OCI-LY1 (cell line): Measurements from ENCODE around the gene IQGAP2.

Experiments
- H2AFZ ChIP-seq: fragments of 200-600 bp; sonication (generic), shearing (Covaris generic); 2 replicates; pipeline ENCODE4 v1.6.0; 2014; ENCODE audit warnings: antibody characterized with exemption, mild to moderate bottlenecking, low read length
- H3F3A ChIP-seq: fragments of 200-600 bp; sonication (generic), shearing (Covaris generic); 2 replicates; pipeline ENCODE4 v1.6.0; 2014; ENCODE audit warnings: mild to moderate bottlenecking, antibody characterized with exemption, low read length, moderate library complexity; ENCODE audit not compliant: insufficient read depth
- H3K27ac ChIP-seq: fragments of 200-600 bp; sonication (generic); 2 replicates; pipeline ENCODE4 v1.5.1; 2014; ENCODE audit warnings: low read length, mixed run types, mild to moderate bottlenecking, low read depth; ENCODE audit not compliant: poor library complexity, severe bottlenecking
- H3K27me3 ChIP-seq: fragments of 200-600 bp; sonication (generic); 2 replicates; pipeline ENCODE4 v1.6.0; 2014; ENCODE audit warnings: antibody characterized with exemption, mild to moderate bottlenecking, low read length, moderate library complexity; ENCODE audit not compliant: insufficient read depth
- H3K36me3 ChIP-seq: fragments of 200-600 bp; sonication (generic); 2 replicates; pipeline ENCODE4 v1.6.1; 2014; ENCODE audit warnings: mild to moderate bottlenecking, antibody characterized with exemption, low read length, moderate library complexity, mixed read lengths; ENCODE audit not compliant: insufficient read depth
- H3K4me1 ChIP-seq: fragments of 200-600 bp; sonication (generic); 2 replicates; pipeline ENCODE4 v1.5.1; 2014; ENCODE audit warnings: mild to moderate bottlenecking, low read length, moderate library complexity; ENCODE audit not compliant: insufficient read depth, severe bottlenecking
- H3K4me2 ChIP-seq: fragments of 200-600 bp; sonication (generic), shearing (Covaris generic); 2 replicates; pipeline ENCODE4 v1.6.1; 2014; ENCODE audit warnings: low read length
- H3K4me3 ChIP-seq: fragments of 200-600 bp; sonication (generic); 2 replicates; pipeline ENCODE4 v1.5.1; 2014; ENCODE audit warnings: low read length, low read depth, mild to moderate bottlenecking, mixed read lengths; ENCODE audit not compliant: poor library complexity, severe bottlenecking
- H3K79me2 ChIP-seq: fragments of 200-600 bp; shearing (Covaris generic); 2 replicates; pipeline ENCODE4 v1.6.1; 2016; ENCODE audit warnings: mixed run types, low read length, mixed read lengths; ENCODE audit not compliant: insufficient read depth
- H3K9ac ChIP-seq: fragments of 200-600 bp; sonication (generic), shearing (Covaris generic); 2 replicates; pipeline ENCODE4 v1.6.1; 2014; ENCODE audit warnings: mild to moderate bottlenecking, low read length, mixed read lengths
- H3K9me2 ChIP-seq: fragments of 200-600 bp; sonication (generic), shearing (Covaris generic); 2 replicates; pipeline ENCODE4 v1.6.1; 2014; ENCODE audit warnings: low read depth, mild to moderate bottlenecking, low read length, mixed read lengths
- H3K9me3 ChIP-seq: fragments of 200-600 bp; shearing (Covaris generic); 2 replicates; pipeline ENCODE4 v1.6.1; 2014; ENCODE audit warnings: low read length, mixed read lengths
- H4K20me1 ChIP-seq: fragments of 200-600 bp; sonication (generic), shearing (Covaris generic); 2 replicates; pipeline ENCODE4 v1.6.0; 2016; ENCODE audit warnings: mild to moderate bottlenecking, low read length; ENCODE audit not compliant: insufficient read depth
- CTCF ChIP-seq: fragments of 200-600 bp; sonication (generic), shearing (Covaris generic); IDR thresholded peaks from 2 replicates; pipeline ENCODE4 v1.5.1; 2017; ENCODE audit warnings: mild to moderate bottlenecking, antibody characterized with exemption, low read length, moderate library complexity, mixed read lengths
- EZH2 ChIP-seq: fragments of 200-600 bp; sonication (generic), shearing (Covaris generic); IDR thresholded peaks from 2 replicates; pipeline ENCODE4 v1.8.0; 2017; ENCODE audit warnings: borderline replicate concordance, mixed run types, mild to moderate bottlenecking, antibody characterized with exemption, low read length, moderate library complexity, mixed read lengths

Gene IQGAP2

GRCh38 chr5:76745670-76746069 lies 342.6 kb downstream of the IQGAP2 start:
- H3K4me1 ChIP-seq: no peaks in the 10 kb centered on the region
- no peaks in the 10 kb centered on the region for H3K27me3 ChIP-seq
- H3K4me2 ChIP-seq: no peak overlapping the region
- H4K20me1 ChIP-seq: no peaks in the 10 kb centered on the region
- H3K4me3 ChIP-seq: no peak overlapping the region
- H3K79me2 ChIP-seq: no peaks in the 10 kb centered on the region
- H3K27ac ChIP-seq: no peak overlapping the region
- H3K9ac ChIP-seq: no peak overlapping the region
- H3K9me3 ChIP-seq: no peaks in the 10 kb centered on the region
- no peak overlapping the region for H2AFZ ChIP-seq
- no peaks in the 10 kb centered on the region for H3F3A ChIP-seq
- TF ChIP-seq EZH2 (no peak), CTCF (no peak)
- no peaks in the 10 kb centered on the region for H3K9me2 ChIP-seq
- no peaks in the 10 kb centered on the region for H3K36me3 ChIP-seq

GRCh38 chr5:76746677-76747076 lies 343.6 kb downstream of the IQGAP2 start:
- Histone ChIP-seq H3K36me3 (no peaks in the 10 kb centered on the region), H3K27me3 (no peaks in the 10 kb centered on the region), H3K79me2 (no peaks in the 10 kb centered on the region), H3K4me3 (no peak overlapping the region), H4K20me1 (no peaks in the 10 kb centered on the region), H3K27ac (no peak overlapping the region), H3K9ac (no peak overlapping the region), H3K9me3 (no peaks in the 10 kb centered on the region), H3K4me1 (no peaks in the 10 kb centered on the region), H3K9me2 (no peaks in the 10 kb centered on the region), H3K4me2 (no peak overlapping the region), H3F3A (no peaks in the 10 kb centered on the region), H2AFZ (no peak overlapping the region)
- TF ChIP-seq CTCF: no peak
- TF ChIP-seq EZH2: no peak

- H3K36me3 ChIP-seq: no peaks in the 10 kb centered on the region
- no peaks in the 10 kb centered on the region for H3F3A ChIP-seq
- no peak overlapping the region for H2AFZ ChIP-seq
- no peak overlapping the region for H3K9ac ChIP-seq
- H3K9me2 ChIP-seq: no peaks in the 10 kb centered on the region
- H3K27ac ChIP-seq: no peak overlapping the region
- no peak overlapping the region for H3K4me2 ChIP-seq
- TF ChIP-seq EZH2: no peak
- TF ChIP-seq CTCF: no peak
- H3K4me3 ChIP-seq: no peak overlapping the region
- no peaks in the 10 kb centered on the region for H3K27me3 ChIP-seq
- no peaks in the 10 kb centered on the region for H3K9me3 ChIP-seq
- no peaks in the 10 kb centered on the region for H3K4me1 ChIP-seq
- no peaks in the 10 kb centered on the region for H4K20me1 ChIP-seq
- H3K79me2 ChIP-seq: no peaks in the 10 kb centered on the region
Observed at GRCh38 chr5:76747706-76748105, 344.6 kb downstream of the IQGAP2 start.
